Hepatocyte (in vitro differentiated cells): ENCODE data around the gene PIK3C2G. TPM values are rescaled to one million over a fixed set of nuclear protein-coding genes. Genes with fewer than 3 reads are reported as not detected.

Source experiments
- DNase-seq: peaks from one replicate; pipeline ENCODE4 v3.0.0-alpha.2; 2016; ENCODE audit warnings: low spot score
- H2AFZ ChIP-seq: fragments of 200-600 bp; sonication (generic); 2 replicates; pipeline ENCODE4 v1.6.0; 2016; ENCODE audit warnings: antibody characterized with exemption, mild to moderate bottlenecking
- H3K27ac ChIP-seq: fragments of 200-600 bp; sonication (generic); 2 replicates; pipeline ENCODE4 v1.5.1; 2016; ENCODE audit warnings: mild to moderate bottlenecking
- H3K27me3 ChIP-seq: fragments of 200-600 bp; sonication (generic); 2 replicates; pipeline ENCODE4 v1.6.1; 2016
- H3K36me3 ChIP-seq: fragments of 200-600 bp; sonication (generic); replicated peaks from 2 replicates; pipeline ENCODE4 v1.5.1; 2016; ENCODE audit warnings: low read depth; ENCODE audit not compliant: insufficient read depth
- H3K4me1 ChIP-seq: fragments of 200-600 bp; sonication (generic); 2 replicates; pipeline ENCODE4 v1.5.1; 2016; ENCODE audit warnings: mild to moderate bottlenecking, moderate library complexity; ENCODE audit not compliant: insufficient read depth
- H3K4me2 ChIP-seq: fragments of 200-600 bp; sonication (generic); 2 replicates; pipeline ENCODE4 v1.6.0; 2016
- H3K4me3 ChIP-seq: fragments of 200-600 bp; sonication (generic); 2 replicates; pipeline ENCODE4 v1.5.1; 2016; ENCODE audit warnings: mild to moderate bottlenecking
- H3K79me2 ChIP-seq: fragments of 200-600 bp; sonication (generic); 2 replicates; pipeline ENCODE4 v1.6.0; 2017; ENCODE audit warnings: mild to moderate bottlenecking
- H3K9me2 ChIP-seq: fragments of 200-600 bp; sonication (generic); replicated peaks from 2 replicates; pipeline ENCODE4 v1.6.0; 2017; ENCODE audit warnings: mild to moderate bottlenecking; ENCODE audit not compliant: insufficient read depth
- H3K9me3 ChIP-seq: fragments of 200-600 bp; sonication (generic); 2 replicates; pipeline ENCODE4 v1.5.1; 2016; ENCODE audit warnings: low read depth, mild to moderate bottlenecking
- H4K20me1 ChIP-seq: fragments of 200-600 bp; sonication (generic); 2 replicates; pipeline ENCODE4 v1.6.0; 2016; ENCODE audit warnings: mild to moderate bottlenecking; ENCODE audit not compliant: insufficient read depth, poor library complexity, severe bottlenecking
- CTCF ChIP-seq: fragments of 200-600 bp; sonication (generic); IDR thresholded peaks from 2 replicates; pipeline ENCODE4 v1.5.1; 2016; ENCODE audit warnings: antibody characterized with exemption, mild to moderate bottlenecking; ENCODE audit not compliant: poor library complexity
- EZH2 ChIP-seq: fragments of 200-600 bp; sonication (generic); IDR thresholded peaks from 2 replicates; pipeline ENCODE4 v1.6.1; 2016; ENCODE audit warnings: antibody characterized with exemption, mild to moderate bottlenecking, borderline replicate concordance
- EZH2phosphoT487 ChIP-seq: fragments of 200-600 bp; sonication (generic); IDR thresholded peaks from one replicate; pipeline ENCODE4 v1.6.1; 2018; ENCODE audit warnings: antibody characterized with exemption, mild to moderate bottlenecking, low read depth, moderate library complexity; ENCODE audit not compliant: unreplicated experiment, severe bottlenecking
- WGBS: methylation state at CpG from one replicate; pipeline ENCODE4 v1.1.6; 2016; ENCODE audit warnings: low lambda C conversion rate; ENCODE audit errors: missing lambda C conversion rate; 5-methylcytosine and 5-hydroxymethylcytosine counted together
- polyA plus RNA-seq: library from polyadenylated mRNA; unstranded; fragments of >200 nt; fragmentation: Nextera tagmentation; extraction: Ambion mirVana; gene quantifications from 2 replicates; pipeline ENCODE4 v1.2.1, GENCODE V29; 2016
- total RNA-seq: library from RNA; depleted of rRNA; stranded (reverse); fragments of >200 nt; gene quantifications from 2 replicates; pipeline ENCODE4 v1.2.3, GENCODE V29; 2014

The PIK3C2G gene
- total and polyA plus RNA-seq, 2 experiments from 2014 or later, result 3.5 to 6.7 TPM

DNA sequence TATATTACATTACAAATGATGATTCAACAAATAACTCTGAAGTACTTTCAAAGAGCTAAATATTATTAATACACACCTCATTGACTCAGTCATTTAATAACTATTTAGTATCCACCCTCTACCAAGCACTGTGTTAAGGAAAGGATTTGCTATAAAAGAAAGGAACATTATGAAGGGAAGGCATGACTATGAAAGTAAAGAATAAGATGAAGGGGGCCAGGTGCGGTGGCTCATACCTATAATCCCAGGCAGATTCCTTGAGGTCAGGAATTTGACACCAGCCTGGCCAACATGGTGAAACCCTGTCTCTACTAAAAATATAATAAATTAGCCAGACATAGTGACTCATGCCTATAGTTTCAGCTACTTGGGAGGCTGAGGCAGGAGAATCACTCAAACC is 368.6 kb downstream of the PIK3C2G start:
- Histone ChIP-seq H3K27me3 (no peaks in the 10 kb centered on the region), H3K36me3 (no peaks in the 10 kb centered on the region), H4K20me1 (no peaks in the 10 kb centered on the region), H3K9me3 (no peaks in the 10 kb centered on the region), H3K4me1 (no peaks in the 10 kb centered on the region), H3K4me3 (no peak overlapping the region), H3K79me2 (no peaks in the 10 kb centered on the region), H2AFZ (no peak overlapping the region), H3K4me2 (no peak overlapping the region), H3K9me2 (no peaks in the 10 kb centered on the region), H3K27ac (no peak overlapping the region)
- no peak for TF ChIP-seq CTCF
- no peak for TF ChIP-seq EZH2phosphoT487
- TF ChIP-seq EZH2, result no peak
- no peak for DNase-seq
- WGBS, result 72% methylated on average over 1 of the region's 1 CpG

- Histone ChIP-seq H3K9me3 (no peaks in the 10 kb centered on the region), H4K20me1 (no peaks in the 10 kb centered on the region), H2AFZ (no peak overlapping the region), H3K79me2 (no peaks in the 10 kb centered on the region), H3K36me3 (no peaks in the 10 kb centered on the region), H3K4me2 (no peak overlapping the region), H3K27me3 (no peaks in the 10 kb centered on the region), H3K4me3 (no peak overlapping the region), H3K27ac (no peak overlapping the region), H3K4me1 (no peaks in the 10 kb centered on the region), H3K9me2 (no peaks in the 10 kb centered on the region)
- no peak for DNase-seq
- WGBS, result 91% methylated on average over 5 of the region's 5 CpGs
- TF ChIP-seq EZH2, result no peak
- no peak for TF ChIP-seq CTCF
- no peak for TF ChIP-seq EZH2phosphoT487
These were observed 370.0 kb downstream of the PIK3C2G start for GRCh38 chr12:18631339-18631738.

GRCh38 chr12:18632848-18633247 is 371.5 kb downstream of the PIK3C2G start:
- Histone ChIP-seq H3K27ac (no peak overlapping the region), H3K4me2 (no peak overlapping the region), H3K27me3 (no peaks in the 10 kb centered on the region), H3K9me2 (no peaks in the 10 kb centered on the region), H3K9me3 (no peaks in the 10 kb centered on the region), H4K20me1 (no peaks in the 10 kb centered on the region), H3K79me2 (no peaks in the 10 kb centered on the region), H3K4me1 (no peaks in the 10 kb centered on the region), H2AFZ (no peak overlapping the region), H3K4me3 (no peak overlapping the region), H3K36me3 (no peaks in the 10 kb centered on the region)
- no peak for TF ChIP-seq EZH2phosphoT487
- no peak for TF ChIP-seq EZH2
- TF ChIP-seq CTCF, result no peak
- 80% methylated on average over 2 of the region's 2 CpGs for WGBS
- no peak for DNase-seq

GRCh38 chr12:18634382-18634781 is 373.1 kb downstream of the PIK3C2G start:
- Histone ChIP-seq H3K79me2 (no peaks in the 10 kb centered on the region), H3K27me3 (no peaks in the 10 kb centered on the region), H3K36me3 (no peaks in the 10 kb centered on the region), H3K27ac (no peak overlapping the region), H3K4me1 (no peaks in the 10 kb centered on the region), H4K20me1 (no peaks in the 10 kb centered on the region), H2AFZ (no peak overlapping the region), H3K4me2 (no peak overlapping the region), H3K9me3 (no peaks in the 10 kb centered on the region), H3K4me3 (no peak overlapping the region), H3K9me2 (no peaks in the 10 kb centered on the region)
- no peak for DNase-seq
- TF ChIP-seq EZH2 (no peak), CTCF (no peak), EZH2phosphoT487 (no peak)
- 83% methylated on average over 4 of the region's 4 CpGs for WGBS
